NCI-H460 (cell line): ENCODE measurements around the gene EXO1. TPM values are rescaled to one million over a fixed set of nuclear protein-coding genes. Genes with fewer than 3 reads are reported as not detected.
"Not testable (repeated sequence)": the region's sequence is repeated elsewhere in the genome, so short reads cannot be mapped to it uniquely, and the experiment has no call there.

Source experiments
- DNase-seq: peaks from one replicate; pipeline ENCODE4 v3.0.0-alpha.2; 2016; ENCODE audit warnings: low read depth; ENCODE audit errors: extremely low read depth
- polyA plus RNA-seq: library from polyadenylated mRNA; depleted of rRNA; stranded (reverse); fragments of >200 nt; gene quantifications from 2 replicates; pipeline ENCODE4 v1.2.3, GENCODE V29; 2014; cell fraction: nucleus; rRNA removed
- total RNA-seq: library from RNA; depleted of rRNA; stranded (reverse); fragments of >200 nt; shearing (Covaris generic); gene quantifications from 2 replicates; pipeline ENCODE4 v1.2.3, GENCODE V29; 2014; rRNA removed

The EXO1 gene
- total RNA-seq, result 123 and 144 TPM in 2 replicates
- 207 and 265 TPM in 2 replicates for polyA plus RNA-seq

DNA sequence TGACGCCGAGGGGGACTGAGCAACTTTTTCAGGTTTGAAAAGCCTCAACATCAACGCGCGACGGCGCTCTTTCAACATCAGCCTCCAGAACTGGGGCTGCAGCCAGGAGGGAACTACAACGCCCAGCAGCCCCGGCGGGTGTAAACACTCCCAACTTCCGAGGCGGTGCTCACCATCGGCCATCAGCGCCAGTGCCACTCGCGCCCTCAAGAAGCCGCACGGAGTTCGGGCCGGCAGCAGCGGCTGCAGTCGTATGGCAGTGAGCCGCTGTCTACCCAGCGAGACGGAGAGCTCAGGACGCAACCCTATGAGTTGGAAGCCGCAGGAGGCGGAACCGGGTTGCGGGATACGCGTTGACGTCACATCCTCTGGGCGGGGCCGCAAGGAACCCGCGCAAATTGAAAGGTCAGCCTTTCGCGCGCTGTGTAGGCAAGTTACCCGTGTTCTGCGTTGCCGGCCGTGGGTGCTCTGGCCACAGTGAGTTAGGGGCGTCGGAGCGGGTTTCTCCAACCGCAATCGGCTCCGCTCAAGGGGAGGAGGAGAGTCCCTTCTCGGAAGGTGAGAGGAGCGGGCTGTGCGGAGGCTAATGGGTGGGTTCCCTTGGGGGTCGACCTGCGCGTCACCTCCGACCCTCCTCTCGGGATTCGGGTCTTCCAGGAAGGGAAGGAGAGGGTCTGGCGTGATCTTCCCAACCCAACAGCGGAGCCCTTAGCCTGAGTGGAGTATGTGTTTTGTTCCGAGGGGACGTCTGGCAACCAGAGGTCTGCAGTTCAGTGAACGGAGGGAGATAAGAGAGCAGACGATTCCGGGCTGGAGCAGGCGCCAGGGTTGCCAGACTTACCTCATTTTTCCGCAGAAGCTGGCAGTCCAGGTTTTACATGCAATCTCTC lies at the start of gene EXO1:
TSS of gene EXO1 (plus strand) at position 409 of the 890 bp plus-strand sequence. CDS start 2,222 bp downstream, outside the sequence.
- DNase-seq, result peak; percentile 96

DNA sequence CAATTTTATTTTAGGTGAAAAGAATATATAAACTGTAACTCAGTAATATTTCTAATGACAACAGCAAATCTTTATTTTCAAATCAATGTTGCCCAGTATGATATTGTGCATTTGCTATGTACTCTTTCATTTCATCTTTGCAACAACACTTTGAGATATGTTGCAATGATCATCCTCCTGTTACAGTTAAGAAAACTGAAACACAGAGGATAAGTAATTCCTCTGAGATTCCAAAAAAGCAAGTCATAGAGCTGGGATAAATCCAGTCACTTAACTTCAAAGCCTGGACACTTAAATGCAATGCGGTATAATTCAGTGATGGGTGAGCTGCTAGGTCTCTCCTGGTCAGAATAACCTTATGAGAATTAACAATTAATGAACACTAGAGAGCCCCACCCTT lies 48.6 kb upstream of the EXO1 start:
- no peak for DNase-seq

DNA sequence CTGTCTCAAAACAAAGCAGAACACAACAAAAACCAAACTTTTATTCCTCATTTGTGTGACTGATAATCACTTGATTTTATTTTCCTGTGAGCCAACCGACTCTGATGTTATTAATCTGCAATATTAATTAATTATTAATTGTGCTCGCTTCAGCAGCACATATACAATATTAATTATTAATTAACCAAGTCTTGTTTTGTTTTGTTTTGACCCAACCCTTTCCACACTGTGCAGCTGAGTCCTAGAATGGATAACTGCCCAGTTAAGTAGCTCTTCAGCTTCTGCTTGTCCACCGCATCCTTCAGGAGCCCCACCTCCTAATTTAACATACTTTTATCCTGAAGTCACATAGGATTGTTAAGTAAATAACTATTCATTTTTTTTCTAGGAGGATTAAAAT lies 47.4 kb upstream of the EXO1 start:
- DNase-seq, result no peak

DNA sequence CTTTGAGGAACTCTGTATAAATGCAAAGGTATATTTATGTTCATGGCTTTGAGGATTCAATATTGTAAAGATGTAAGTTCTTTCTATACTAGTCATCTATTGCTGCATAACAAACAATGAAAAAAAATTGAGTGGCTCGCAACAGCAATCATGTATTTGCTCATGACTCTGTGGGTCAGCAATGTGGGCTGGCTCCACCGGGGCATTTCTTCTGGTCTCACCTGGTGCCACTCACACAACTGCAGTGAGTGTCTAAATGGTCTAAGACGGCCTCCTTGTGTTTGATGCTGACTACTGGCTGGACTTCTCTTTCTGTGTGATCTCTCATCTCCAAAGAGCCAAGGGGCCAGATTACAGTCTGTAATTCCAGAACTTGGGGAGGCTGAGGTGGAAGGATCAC lies 45.1 kb upstream of the EXO1 start:
- DNase-seq, result no peak

DNA sequence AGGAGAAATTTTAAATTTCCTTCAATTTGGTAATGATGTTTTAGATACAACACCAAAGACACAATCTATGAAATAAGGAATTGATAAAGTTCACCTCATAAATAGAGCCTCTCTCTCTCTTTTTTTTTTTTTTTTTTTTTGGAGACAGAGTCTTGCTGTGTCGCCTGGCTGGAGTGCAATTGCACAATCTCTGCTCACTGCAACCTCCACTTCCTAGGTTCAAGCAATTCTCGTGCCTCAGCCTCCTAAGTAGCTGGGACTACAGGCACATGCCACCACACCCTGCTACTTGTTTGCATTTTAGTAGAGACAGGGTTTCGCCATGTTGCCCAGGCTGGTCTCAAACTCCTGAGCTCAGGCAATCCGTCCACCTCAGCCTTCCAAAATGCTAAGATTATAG lies 43.3 kb upstream of the EXO1 start:
- DNase-seq, result not testable (repeated sequence)

DNA sequence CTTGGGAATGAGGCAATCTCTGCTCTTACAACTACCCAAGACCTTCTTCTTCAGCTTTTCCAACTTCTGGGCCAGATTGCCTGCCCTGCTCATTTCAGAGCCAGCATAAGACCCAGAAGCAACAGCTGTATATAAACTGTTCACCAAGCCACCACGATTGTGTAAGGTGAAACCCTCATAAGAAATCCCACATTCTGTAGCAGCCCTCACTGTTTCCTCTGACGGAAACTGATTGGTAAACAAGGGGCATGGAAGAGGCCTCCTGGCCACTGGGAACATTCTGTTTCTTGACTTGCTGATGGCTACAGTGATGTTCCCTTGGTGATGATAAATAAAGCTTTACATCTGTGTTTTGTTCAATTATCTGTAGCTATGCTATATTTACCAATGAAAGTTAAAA lies 39.7 kb upstream of the EXO1 start:
- DNase-seq, result no peak

DNA sequence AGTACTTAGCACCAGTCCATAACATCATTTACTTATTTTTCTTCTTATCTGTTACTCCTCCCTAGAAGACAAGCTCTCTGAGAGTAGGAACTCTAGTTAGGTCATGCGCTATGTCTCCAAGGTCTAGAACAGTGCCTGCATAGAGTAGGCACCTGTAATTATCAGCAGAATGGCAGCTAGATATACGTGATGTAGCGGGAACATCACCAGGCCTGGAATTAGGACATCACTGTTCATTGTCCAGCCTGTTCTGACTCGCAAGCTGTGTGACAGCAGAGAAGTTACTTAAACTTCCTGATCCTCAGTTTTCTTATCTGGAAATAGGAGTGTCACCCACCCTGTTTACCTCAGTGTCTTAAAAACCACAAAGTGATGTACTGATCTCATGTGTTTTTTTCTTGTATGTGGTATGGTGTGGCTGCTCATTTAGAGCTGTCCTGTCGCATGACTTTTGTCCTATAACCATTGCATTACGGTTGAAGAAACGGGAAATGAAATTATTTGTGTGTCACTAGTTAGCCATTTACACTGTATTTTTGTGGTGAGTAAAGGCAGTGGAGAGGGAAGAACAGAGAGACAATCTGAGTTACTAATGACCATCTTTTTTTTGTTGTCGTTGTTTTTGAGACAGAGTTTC lies 37.1 kb upstream of the EXO1 start:
- no peak for DNase-seq

DNA sequence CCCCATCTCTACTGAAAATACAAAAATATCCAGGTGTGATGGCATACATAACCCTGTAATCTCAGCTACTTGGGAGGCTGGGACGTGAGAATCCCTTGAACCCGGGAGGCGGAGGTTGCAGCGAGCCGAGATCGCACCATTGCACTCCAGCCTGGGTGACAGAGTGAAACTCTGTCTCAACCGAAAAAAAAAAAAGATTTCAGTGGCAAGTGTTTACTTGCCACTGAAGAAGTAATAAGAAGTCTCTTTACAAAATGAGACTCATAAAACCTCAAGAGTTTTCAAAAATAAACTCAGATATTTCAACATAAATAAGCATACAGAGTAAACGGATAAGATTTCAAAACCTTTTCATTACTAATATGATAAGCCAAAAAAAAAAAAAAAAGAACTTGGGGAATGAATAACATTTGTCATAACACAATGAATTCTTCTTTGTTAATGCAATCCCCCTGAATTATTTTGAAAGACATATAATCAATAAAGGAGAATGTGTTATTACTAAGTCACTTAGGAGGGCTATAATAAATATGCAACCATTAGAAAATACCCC lies 34.2 kb upstream of the EXO1 start:
- no peak for DNase-seq

DNA sequence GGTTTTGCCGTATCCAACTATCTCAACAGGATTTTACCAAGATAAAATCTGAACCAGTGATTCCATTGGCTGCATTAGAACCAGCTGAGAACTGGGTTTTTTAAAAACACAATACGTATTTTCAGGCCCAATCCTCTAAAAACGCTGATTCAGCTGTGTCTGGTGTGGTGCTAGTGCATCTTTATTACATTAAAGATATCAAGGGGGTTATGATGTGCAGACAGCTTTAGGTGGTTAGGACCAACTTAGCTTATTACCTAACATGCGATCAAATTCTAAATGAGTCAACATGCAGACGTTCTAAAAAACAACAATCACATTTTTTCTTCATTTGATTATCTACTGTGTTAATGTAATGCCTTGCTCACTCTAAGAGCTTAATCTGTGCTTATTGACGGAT lies 32.0 kb upstream of the EXO1 start:
- no peak for DNase-seq

DNA sequence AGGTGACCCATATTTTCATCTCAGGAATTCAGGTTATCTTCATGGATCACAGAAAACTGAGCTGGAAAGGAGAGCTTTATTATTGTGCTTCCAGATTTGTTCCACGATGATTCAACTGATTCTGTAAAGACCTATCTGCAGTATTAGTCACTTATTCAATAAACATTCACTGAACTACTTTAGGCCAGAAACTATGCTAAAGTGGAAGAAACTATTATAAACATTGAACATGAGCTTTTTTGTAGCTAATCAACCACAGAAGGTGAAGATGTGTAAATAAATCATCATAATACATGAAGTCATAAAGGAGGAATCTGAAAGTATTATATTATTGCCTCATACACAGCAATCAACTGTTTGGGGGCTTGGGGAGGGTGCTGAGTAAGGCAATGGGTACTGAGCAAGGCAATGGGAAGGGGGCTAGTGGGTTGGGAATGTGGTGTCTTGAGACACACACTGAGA lies 30.6 kb upstream of the EXO1 start:
- DNase-seq, result no peak

DNA sequence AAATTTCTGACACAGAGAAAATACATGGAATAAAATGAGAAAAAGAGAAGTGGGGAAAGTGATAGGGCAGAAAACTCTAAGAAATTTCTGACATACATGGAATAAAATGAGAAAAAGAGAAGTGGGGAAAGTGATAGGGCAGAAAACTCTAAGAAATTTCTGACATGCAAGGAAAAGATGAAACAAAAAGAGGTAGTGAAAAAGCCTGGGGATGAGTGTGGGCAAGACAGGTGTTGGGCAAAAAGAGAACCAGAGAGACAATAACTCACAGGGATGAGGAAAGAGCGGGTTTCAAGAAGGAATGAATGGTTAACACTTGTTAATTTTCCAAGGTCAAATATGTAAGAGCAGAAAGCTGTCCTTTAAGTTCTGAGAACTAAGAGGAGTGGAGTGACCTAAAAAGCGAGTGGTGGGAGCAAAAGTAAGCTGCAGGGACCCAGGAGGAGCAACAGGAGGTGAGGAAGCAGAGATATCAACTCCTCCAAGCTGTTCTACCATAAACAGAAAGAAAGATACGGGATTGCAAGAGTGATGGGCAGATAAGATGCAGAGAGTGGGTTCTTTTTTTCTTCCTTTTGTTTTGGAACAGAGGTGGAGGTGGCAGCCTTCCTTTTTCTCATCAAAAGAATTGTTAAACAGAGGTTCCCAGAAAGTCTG lies 29.9 kb upstream of the EXO1 start:
- no peak for DNase-seq

DNA sequence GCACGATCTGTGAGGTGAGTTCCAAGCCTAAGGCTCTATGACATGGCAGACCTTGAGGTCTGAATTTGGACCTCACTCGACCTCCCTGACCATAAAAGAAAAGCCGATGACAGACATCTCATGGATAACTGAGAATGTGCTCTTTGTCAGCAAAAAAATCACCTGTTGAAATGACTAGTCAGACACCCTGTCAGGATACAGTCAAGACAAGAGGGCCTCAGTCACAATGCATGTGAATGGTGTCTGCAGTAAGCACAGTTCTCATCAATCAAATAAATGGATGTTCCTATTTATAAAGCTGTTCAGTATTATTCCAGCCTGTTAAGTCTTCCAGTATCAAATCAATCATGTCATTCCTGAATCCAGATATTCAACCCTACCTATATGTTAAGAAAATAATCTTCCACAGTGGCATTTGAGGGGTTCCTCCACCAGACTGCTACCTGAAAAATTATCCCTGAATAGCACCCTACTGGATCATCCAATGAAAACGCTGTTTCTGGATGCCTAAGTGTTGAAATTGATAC lies 28.6 kb upstream of the EXO1 start:
- no peak for DNase-seq

DNA sequence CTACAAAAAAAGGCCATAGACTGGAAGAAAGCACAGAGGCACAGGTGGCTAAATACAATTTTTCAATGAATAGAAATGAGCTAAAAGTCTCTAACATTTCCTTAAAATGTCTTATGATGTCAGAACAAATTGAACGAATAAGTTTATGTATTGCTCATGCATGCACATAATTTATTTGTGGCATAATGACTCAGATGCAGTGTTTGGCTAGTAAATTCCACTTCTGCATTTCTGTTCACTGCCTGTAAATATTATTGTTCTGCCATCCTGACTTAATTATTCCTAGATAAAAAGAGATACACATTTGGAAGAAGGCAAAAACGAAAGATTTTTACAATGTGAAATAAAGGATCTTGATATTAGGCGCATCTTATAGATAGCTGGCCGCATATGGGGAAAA lies 26.6 kb upstream of the EXO1 start:
- DNase-seq, result no peak

DNA sequence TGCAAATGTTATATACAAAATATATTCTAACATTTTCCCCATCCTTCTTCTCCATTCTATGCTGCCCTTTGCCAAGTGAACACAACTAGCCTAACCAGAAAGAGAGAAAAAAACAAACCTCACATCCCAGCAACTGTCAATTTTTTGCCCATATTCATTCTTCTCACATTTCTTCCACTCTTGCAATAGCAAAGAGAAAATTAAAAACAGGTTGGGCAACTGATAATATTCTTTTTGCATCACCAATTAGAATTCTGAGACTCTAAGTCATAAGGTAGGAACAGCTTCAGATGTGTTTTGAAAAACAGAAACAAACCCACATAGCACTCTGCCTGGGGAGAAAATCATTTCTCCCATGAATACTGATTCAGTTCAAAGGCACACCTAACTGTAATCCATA lies 25.2 kb upstream of the EXO1 start:
- no peak for DNase-seq

DNA sequence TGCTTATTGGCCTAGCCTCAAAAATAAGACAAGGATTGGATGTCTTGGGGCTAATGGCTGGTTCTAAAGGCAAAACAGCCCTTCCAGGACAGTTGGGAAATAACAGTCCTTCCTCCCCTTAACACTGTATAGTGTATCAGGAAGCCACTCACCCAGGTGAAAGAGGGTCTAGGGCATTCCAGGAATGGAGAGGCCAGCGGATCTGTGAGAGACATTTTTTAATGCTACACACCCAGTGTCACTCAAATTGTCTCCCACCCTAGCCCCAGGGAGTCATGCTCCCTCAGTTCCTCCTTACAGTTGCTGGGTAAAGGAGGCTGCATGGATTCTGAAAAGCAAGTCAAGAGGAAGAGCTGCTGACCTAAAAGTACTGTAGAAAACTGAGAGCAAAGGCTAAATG lies 24.1 kb upstream of the EXO1 start:
- DNase-seq, result no peak

DNA sequence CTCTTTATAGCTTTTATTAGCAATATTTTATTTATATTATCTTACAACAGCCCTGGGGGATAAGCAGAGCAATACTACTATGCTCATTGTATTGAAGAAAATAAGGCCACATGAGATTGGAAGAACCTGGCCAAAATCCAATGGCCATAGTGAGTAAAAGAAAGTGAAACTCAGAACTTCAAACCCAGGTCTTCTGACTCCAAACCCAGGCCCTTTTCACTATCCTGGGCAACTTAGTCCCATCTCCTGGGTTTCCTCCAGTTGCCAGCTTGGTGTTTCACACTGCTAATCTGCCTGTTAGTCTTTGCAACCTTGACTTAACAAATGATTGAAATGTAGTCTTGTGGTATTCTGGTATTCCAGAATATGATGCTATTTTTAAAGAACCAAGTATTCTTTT lies 22.4 kb upstream of the EXO1 start:
- no peak for DNase-seq

DNA sequence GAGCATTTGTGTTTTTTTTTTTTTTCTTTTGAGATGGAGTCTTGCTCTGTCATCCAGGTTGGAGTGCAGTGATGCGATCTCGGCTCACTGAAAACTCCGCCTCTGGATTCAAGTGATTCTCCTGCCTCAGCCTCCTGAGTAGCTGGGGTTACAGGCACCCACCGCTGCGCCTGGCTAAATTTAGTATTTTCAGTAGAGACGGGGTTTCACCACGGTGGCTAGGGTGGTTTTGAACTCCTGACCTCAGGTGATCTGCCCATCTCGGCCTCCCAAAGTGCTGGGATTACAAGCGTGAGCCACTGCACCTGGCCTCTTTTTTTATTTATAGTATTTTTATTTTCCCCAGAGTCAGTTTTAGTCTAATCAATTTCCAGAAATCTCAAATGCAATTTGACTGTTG lies 21.4 kb upstream of the EXO1 start:
- not testable (repeated sequence) for DNase-seq

DNA sequence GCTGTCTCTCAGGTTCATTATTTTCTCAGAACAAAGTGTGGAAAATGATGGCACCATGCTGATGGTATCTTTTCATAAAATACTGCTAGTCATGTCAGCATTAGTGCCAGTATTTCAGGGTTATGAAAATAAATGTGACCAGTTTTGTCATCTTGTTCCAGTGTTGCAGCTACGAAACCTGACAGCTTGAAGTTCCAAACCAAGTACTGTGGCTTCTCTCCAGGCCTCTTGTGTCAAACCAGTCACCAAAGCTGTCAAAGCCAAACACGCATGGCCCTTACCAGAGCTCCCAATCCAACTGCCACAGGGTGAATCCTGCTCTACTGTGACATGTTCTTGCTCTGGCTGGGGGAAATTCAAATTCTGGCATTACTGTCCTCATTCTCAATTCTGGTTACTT lies 20.7 kb upstream of the EXO1 start:
- no peak for DNase-seq

DNA sequence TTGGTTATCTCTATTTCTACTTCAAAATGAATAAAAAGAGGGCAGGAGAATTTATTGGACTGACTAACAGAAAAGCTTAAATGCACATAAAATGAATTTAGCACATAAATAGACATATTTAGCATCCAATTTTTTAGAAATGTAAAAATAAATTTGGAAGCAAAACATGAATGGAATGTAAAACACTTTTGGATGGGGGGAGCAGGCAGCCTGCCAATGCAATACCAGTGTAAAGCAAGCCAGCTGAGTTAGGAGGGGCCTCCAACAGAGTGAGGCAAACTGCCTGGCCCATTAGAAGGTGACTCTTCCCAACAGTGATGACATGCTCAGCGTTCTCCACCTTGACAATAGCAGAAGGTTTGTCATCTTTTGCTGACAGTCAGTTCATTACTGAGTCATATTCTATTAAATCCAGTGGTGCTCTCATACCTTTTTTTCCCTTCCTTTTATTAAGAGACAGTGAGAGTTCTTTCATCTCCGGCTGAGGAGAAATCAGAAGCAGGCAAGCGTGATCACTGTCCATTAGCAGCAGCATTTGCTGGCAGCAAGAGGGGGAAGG lies 19.5 kb upstream of the EXO1 start:
- DNase-seq, result no peak

DNA sequence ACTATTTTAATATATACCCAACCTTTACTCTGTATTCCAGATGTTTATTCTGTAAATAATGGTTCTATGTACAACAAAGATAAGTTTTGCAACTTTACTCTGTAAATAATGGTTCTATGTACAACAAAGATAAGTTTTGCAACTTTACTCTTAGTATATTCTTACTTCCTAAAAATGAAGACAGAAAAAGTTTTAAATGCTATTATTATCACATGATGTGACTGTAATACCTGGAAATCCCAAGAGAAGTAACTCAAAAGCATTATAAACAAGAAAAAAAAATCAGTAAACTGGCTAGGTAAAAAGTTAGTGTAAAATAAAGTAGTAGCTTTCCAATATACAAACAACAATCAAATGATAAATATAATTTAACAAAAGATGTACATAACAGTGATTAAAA lies 18.5 kb upstream of the EXO1 start:
- no peak for DNase-seq
